OCI-LY7 (cell line): ENCODE data around the gene JOSD2.

ENCODE experiments used
- EZH2phosphoT487 ChIP-seq: fragments of 200-600 bp; sonication (generic); IDR thresholded peaks from 2 replicates; pipeline ENCODE4 v1.6.1; 2018; ENCODE audit warnings: low read depth, borderline replicate concordance, mild to moderate bottlenecking, mixed run types, antibody characterized with exemption, low read length, moderate library complexity, mixed read lengths
- TF ChIP-seq, protein P1 (sequence below): fragments of 200-600 bp; sonication (generic); conservative IDR thresholded peaks from 2 replicates; pipeline ENCODE4 v1.5.1; 2014; ENCODE audit warnings: mild to moderate bottlenecking, antibody characterized with exemption, low read length, moderate library complexity, mixed read lengths

DNA sequence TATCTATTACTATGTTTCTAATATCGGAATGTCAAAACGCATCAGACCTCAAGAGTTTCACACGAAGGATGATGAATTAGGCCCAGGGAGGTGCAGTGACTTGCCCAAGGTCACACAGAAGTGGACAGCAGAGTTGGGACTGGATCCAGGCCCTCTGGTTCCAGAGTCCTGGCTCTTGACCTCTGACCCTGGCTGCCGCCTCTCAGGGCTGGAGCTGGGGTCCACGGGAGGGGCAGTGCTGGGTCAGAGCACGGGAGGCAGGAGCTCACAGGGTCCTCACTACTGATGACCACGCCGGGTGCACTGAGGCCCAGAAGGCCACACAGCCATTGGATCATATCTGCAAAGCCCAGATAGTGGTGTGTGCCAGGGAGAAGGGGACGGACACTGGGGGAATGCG is 11.9 kb upstream of the JOSD2 start:
- TF ChIP-seq EZH2phosphoT487 = no peak
- TF ChIP-seq, protein P1, sequence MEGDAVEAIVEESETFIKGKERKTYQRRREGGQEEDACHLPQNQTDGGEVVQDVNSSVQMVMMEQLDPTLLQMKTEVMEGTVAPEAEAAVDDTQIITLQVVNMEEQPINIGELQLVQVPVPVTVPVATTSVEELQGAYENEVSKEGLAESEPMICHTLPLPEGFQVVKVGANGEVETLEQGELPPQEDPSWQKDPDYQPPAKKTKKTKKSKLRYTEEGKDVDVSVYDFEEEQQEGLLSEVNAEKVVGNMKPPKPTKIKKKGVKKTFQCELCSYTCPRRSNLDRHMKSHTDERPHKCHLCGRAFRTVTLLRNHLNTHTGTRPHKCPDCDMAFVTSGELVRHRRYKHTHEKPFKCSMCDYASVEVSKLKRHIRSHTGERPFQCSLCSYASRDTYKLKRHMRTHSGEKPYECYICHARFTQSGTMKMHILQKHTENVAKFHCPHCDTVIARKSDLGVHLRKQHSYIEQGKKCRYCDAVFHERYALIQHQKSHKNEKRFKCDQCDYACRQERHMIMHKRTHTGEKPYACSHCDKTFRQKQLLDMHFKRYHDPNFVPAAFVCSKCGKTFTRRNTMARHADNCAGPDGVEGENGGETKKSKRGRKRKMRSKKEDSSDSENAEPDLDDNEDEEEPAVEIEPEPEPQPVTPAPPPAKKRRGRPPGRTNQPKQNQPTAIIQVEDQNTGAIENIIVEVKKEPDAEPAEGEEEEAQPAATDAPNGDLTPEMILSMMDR = no peak
